GM12878 (cell line): Measurements from ENCODE around the gene PPA1. TPM values are rescaled to one million over a fixed set of nuclear protein-coding genes. Genes with fewer than 3 reads are reported as not detected.

Experiments
- ATAC-seq: fragments of 200-7000 bp; cut with Tn5 transposase; 3 replicates; pipeline ENCODE4 v1.9.1; 2020; ENCODE audit warnings: mild to moderate bottlenecking, moderate library complexity
- BruUV-seq: library from RNA; stranded (reverse); fragments of 400-500 nt; replicated peaks from 2 replicates; lab custom pipeline; 2021; lab: Mats Ljungman, UMichigan
- CTCF ChIA-PET: fragments of 300-600 bp; sonication (Branson Sonifier 250); formaldehyde crosslinking; extraction: SDS; loops from one replicate; lab custom pipeline; 2021; ENCODE audit warnings: inconsistent platforms; lab: Yijun Ruan, JAX
- POLR2A ChIA-PET: fragments of 350-600 bp; formaldehyde crosslinking; extraction: SDS; loops from one replicate; lab custom pipeline; 2021; ENCODE audit warnings: inconsistent platforms; lab: Charles Lee
- RAD21 ChIA-PET: fragments of 300-600 bp; sonication (Branson Sonifier 250); formaldehyde crosslinking; loops from one replicate; lab custom pipeline; 2023; ENCODE audit warnings: antibody characterized with exemption; ENCODE audit not compliant: unreplicated experiment; lab: Charles Lee
- SMC1A ChIA-PET: fragments of 300-600 bp; sonication (Branson Sonifier 250); formaldehyde crosslinking; loops from one replicate; lab custom pipeline; 2023; ENCODE audit not compliant: unreplicated experiment, uncharacterized antibody; lab: Charles Lee
- DNase-seq: peaks from one replicate; pipeline ENCODE4 v3.0.0-alpha.2; 2011; ENCODE audit warnings: low read depth, low spot score
- FAIRE-seq: peaks from 3 replicates; lab custom pipeline; 2011; peaks lifted over from hg19 to GRCh38; lab: Jason Lieb, UNC
- H2AFZ ChIP-seq: 2 replicates; pipeline ENCODE4 v1.6.0; 2011; ENCODE audit warnings: low read depth, low read length, control low read depth; ENCODE audit not compliant: control insufficient read depth
- H3K27ac ChIP-seq: 2 replicates; pipeline ENCODE4 v1.5.1; 2011; ENCODE audit warnings: control low read depth; ENCODE audit not compliant: control insufficient read depth, insufficient read depth
- H3K27me3 ChIP-seq, 2 experiments: replicated peaks in 1 of 2; 2 replicates each; pipeline versions ENCODE4 v1.6.0 to v1.6.1; 2011; ENCODE audit warnings: low read length in 1 of 2; ENCODE audit not compliant: control insufficient read depth in 2 of 2, insufficient read depth in 2 of 2
- H3K36me3 ChIP-seq, 2 experiments: 2 replicates each; pipeline ENCODE4 v1.5.1; 2011; ENCODE audit warnings: low read length in 1 of 2; ENCODE audit not compliant: control insufficient read depth in 2 of 2, insufficient read depth in 2 of 2
- H3K4me1 ChIP-seq: 2 replicates; pipeline ENCODE4 v1.6.1; 2011; ENCODE audit warnings: mild to moderate bottlenecking, low read length, moderate library complexity, mixed read lengths; ENCODE audit not compliant: control insufficient read depth, insufficient read depth
- H3K4me2 ChIP-seq: 2 replicates; pipeline ENCODE4 v1.6.0; 2011; ENCODE audit warnings: control low read depth; ENCODE audit not compliant: control insufficient read depth, insufficient read depth
- H3K4me3 ChIP-seq: fragments of 200-600 bp; sonication (generic); 2 replicates; pipeline ENCODE4 v1.5.1; 2016
- H3K79me2 ChIP-seq: 2 replicates; pipeline ENCODE4 v1.6.0; 2011; ENCODE audit warnings: low read length; ENCODE audit not compliant: control insufficient read depth, insufficient read depth
- H3K9ac ChIP-seq: 2 replicates; pipeline ENCODE4 v1.8.0; 2011; ENCODE audit warnings: low read length, control low read depth, mixed read lengths; ENCODE audit not compliant: control insufficient read depth, insufficient read depth
- H3K9me3 ChIP-seq: replicated peaks from 3 replicates; pipeline ENCODE4 v1.5.1; 2011; ENCODE audit warnings: mild to moderate bottlenecking, low read length; ENCODE audit not compliant: control insufficient read depth, insufficient read depth
- H4K20me1 ChIP-seq: 2 replicates; pipeline ENCODE4 v1.6.0; 2011; ENCODE audit not compliant: control insufficient read depth, insufficient read depth
- BMI1 ChIP-seq: fragments of 450-650 bp; IDR thresholded peaks from 2 replicates; pipeline ENCODE4 v1.6.1; 2016; ENCODE audit warnings: mild to moderate bottlenecking, moderate library complexity, borderline replicate concordance
- BRCA1 ChIP-seq: IDR thresholded peaks from 2 replicates; pipeline ENCODE4 v1.6.1; 2011; ENCODE audit warnings: low read depth, low read length, improper control_type of control experiment
- CEBPZ ChIP-seq: fragments of 150-350 bp; IDR thresholded peaks from 2 replicates; pipeline ENCODE4 v1.6.1; 2016; ENCODE audit warnings: low read depth, low read length
- DPF2 ChIP-seq: fragments of 450-650 bp; IDR thresholded peaks from 2 replicates; pipeline ENCODE4 v1.6.1; 2017; ENCODE audit warnings: mild to moderate bottlenecking
- FOXM1 ChIP-seq: IDR thresholded peaks from 2 replicates; pipeline ENCODE4 v1.6.1; 2012; ENCODE audit warnings: low read depth, mild to moderate bottlenecking, inconsistent platforms, low read length, moderate library complexity
- MEF2A ChIP-seq: IDR thresholded peaks from 2 replicates; pipeline ENCODE4 v1.6.1; 2011; ENCODE audit warnings: low read depth, mild to moderate bottlenecking, low read length, moderate library complexity; ENCODE audit not compliant: insufficient read depth
- NBN ChIP-seq: fragments of 450-650 bp; IDR thresholded peaks from 2 replicates; pipeline ENCODE4 v1.6.1; 2016
- POLR2AphosphoS5 ChIP-seq: IDR thresholded peaks from 2 replicates; pipeline ENCODE4 v1.6.1; 2011; ENCODE audit warnings: mild to moderate bottlenecking, low read length, inconsistent platforms
- RBBP5 ChIP-seq: fragments of 200-600 bp; sonication (generic); conservative IDR thresholded peaks from 2 replicates; pipeline ENCODE4 v1.6.1; 2016
- ZBED1 ChIP-seq: IDR thresholded peaks from 2 replicates; pipeline ENCODE4 v1.6.1; 2016; ENCODE audit warnings: borderline replicate concordance
- ZNF207 ChIP-seq: fragments of 450-650 bp; IDR thresholded peaks from 2 replicates; pipeline ENCODE4 v1.6.1; 2014; ENCODE audit warnings: antibody characterized with exemption, mild to moderate bottlenecking, borderline replicate concordance
- WGBS: methylation state at CpG from one replicate; pipeline ENCODE4 v1.1.6; 2016; ENCODE audit warnings: low lambda C conversion rate; ENCODE audit not compliant: insufficient replicate concordance, insufficient coverage; ENCODE audit errors: missing lambda C conversion rate; 5-methylcytosine and 5-hydroxymethylcytosine counted together
- in situ Hi-C: fragments of 300-500 bp; cut with MboI; formaldehyde crosslinking; loops from 9 replicates; pipeline ENCODE4 v1.14.3; 2018; ENCODE audit warnings: mixed read lengths
- intact Hi-C: fragments of 100-400 bp; cut with micrococcal nuclease; formaldehyde crosslinking; loops from one replicate; pipeline ENCODE4 v1.14.2; 2022; ENCODE audit not compliant: unreplicated experiment
- polyA plus RNA-seq, 11 experiments: library from polyadenylated mRNA; depleted of rRNA in 4 of 11; unstranded in 6 of 11; stranded (reverse) in 5 of 11; fragments of >200 nt; fragmentation: Nextera tagmentation in 4 of 11; fragmentation: Illumina TruSeq in 1 of 11; extraction: Ambion mirVana in 4 of 11; extraction: Trizol in 1 of 11; gene quantifications; 1 replicate in 1 of 11; 2 replicates in 10 of 11; pipeline versions ENCODE4 v1.2.1 to v1.2.3, GENCODE V29; 2011 to 2016; ENCODE audit warnings: inconsistent platforms in 2 of 11, missing spikeins in 2 of 11, low read depth in 1 of 11
- total RNA-seq, 4 experiments: library from RNA; depleted of rRNA in 3 of 4; stranded (reverse); fragments of >200 nt in 3 of 4; fragmentation: Illumina TruSeq in 1 of 4; extraction: Trizol in 1 of 4; gene quantifications; 2 replicates each; pipeline versions ENCODE4 v1.2.1 to v1.2.3, GENCODE V29; 2013 to 2021

Gene PPA1
- total and polyA plus RNA-seq, 10 of the 15 experiments (the other 5 are each of a cell fraction or from before 2014, with no cell fraction given): 224 to 452 (median 346) TPM

DNA sequence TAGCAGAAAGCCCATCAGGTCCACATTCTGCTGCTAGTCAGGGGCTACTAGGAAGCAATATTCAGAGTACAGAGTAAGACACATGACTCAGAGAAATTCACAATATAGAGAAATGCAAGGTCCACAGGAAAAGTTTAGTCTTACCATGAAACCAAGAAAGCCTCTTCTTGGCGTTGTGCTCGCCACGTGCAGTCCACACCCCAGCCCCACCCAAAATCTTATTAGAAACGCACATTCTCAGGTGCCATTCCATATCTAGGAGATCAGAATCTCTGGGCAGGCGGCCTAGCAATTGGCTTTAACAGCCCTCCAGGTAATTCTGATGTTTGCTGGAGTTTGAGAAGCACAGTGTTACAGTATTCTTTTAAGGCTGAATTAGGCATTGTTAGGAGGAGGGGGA is 47.1 kb downstream of the PPA1 start:
- no peak for TF ChIP-seq BMI1
- TF ChIP-seq CEBPZ: no peak
- no peak for TF ChIP-seq RBBP5
- TF ChIP-seq POLR2AphosphoS5: no peak
- no peak for TF ChIP-seq ZBED1
- no peak for TF ChIP-seq BRCA1
- no peak for TF ChIP-seq NBN
- no peak for TF ChIP-seq MEF2A
- no peak for TF ChIP-seq ZNF207
- TF ChIP-seq DPF2: no peak
- no peak for TF ChIP-seq FOXM1
- ChIA-PET RAD21 (no interaction called here), SMC1A (no interaction called here), CTCF (no interaction called here), POLR2A (no interaction called here)
- WGBS: 49% methylated on average over 5 of the region's 5 CpGs
- Histone ChIP-seq H3K27me3 (no peaks in the 10 kb centered on the region), H2AFZ (no peak overlapping the region), H3K27ac (no peak overlapping the region), H3K4me2 (no peak overlapping the region), H3K9me3 (no peaks in the 10 kb centered on the region), H3K4me3 (no peak overlapping the region), H4K20me1 (no peaks in the 10 kb centered on the region), H3K9ac (no peak overlapping the region), H3K79me2 (no peaks in the 10 kb centered on the region), H3K36me3 (no peaks in the 10 kb centered on the region), H3K4me1 (peaks cover 3% of the 10 kb centered on the region; the same call in 1 of the 2 replicates)
- DNase-seq (no peak), ATAC-seq (no peak), FAIRE-seq (no peak)
- BruUV-seq: no TSS peak
- intact Hi-C loops (no loop called here), in situ Hi-C loops (no loop called here)
